GM21447 (cell line): ENCODE measurements around the gene PAX7.

Experiments
- ATAC-seq: cut with Tn5 transposase; IDR thresholded peaks from one replicate; pipeline ENCODE4 v1.9.1; 2021; ENCODE audit not compliant: unreplicated experiment

PAX7 gene

DNA sequence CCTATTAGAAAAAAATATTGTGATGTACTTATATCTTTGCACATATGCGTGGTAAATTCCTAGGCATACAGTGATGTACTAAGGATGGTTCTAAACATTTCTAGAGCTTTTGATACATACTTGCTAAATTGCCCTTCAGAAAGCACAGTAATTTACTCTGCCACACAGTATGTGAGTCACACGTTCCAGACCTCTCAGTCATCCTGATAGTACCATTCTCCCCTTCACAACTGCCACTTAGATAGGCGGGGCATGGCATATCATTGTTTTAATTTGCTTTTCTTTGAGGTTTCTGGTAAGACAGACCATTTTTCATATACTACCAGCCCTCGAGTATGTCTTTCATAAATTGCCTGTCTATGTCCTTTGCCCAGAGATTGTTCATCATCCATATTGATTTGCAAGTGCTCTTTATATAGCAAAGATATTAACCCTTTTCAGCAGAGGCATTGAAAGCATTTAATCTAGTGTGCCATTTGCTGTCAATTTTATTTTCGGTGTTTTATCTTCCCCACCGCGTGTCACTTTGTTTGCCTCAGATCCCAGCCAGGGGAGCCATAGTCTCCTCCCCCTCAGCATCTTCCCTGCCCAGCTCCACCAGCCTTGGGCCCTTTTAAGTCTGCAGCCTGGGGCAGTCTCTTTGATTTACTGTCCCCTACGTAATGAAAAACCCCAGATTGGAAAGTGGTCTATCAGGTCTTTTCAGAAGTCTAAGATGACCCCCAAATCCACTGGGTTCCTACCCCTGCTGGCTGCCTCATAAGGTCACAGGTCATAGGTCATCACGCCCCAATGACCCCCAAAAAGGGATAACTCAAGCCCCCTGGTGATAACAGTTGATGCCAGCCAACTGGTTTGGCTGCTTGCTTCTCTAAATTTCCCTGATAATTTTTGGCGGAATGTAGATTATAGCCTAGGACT lies 11.8 kb upstream of the PAX7 start:
- ATAC-seq: no peak

DNA sequence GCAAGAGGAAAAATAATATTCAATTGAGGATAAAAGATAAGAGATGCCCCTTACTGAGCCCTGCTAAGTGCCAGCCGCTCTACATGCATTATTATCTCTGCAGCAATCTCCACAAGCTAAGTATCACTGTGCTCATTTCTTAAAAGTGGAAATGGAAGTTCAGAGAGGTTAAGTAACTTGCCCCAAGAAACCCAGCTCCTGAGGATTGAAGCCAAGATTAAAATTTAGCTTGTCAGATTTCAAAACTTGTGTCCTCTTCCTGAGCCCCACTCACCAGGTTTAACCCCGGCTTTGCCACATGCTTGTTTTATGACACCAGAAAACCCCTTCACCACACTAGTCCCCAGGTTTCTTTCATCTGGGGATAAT lies 11.2 kb upstream of the PAX7 start:
- no peak for ATAC-seq

DNA sequence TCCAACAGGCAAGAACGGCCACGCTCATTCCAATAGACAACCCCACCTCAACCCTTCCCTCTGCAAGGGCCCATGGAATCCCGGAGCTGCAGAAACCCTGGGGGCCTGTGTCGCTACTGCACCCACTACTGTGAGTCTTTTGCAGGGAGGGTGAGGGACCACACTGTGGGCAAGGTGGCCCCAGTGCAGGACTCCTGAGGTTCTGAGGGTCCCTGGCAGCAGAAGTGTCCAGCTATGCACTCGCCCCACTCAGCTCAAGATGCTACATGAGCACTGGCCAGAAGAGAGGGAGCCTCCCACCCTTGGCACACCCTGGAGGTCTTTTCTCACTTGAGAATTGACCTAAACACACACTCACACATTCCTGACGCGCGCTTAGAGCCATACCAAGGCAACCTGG lies 2.1 kb upstream of the PAX7 start:
- no peak for ATAC-seq

DNA sequence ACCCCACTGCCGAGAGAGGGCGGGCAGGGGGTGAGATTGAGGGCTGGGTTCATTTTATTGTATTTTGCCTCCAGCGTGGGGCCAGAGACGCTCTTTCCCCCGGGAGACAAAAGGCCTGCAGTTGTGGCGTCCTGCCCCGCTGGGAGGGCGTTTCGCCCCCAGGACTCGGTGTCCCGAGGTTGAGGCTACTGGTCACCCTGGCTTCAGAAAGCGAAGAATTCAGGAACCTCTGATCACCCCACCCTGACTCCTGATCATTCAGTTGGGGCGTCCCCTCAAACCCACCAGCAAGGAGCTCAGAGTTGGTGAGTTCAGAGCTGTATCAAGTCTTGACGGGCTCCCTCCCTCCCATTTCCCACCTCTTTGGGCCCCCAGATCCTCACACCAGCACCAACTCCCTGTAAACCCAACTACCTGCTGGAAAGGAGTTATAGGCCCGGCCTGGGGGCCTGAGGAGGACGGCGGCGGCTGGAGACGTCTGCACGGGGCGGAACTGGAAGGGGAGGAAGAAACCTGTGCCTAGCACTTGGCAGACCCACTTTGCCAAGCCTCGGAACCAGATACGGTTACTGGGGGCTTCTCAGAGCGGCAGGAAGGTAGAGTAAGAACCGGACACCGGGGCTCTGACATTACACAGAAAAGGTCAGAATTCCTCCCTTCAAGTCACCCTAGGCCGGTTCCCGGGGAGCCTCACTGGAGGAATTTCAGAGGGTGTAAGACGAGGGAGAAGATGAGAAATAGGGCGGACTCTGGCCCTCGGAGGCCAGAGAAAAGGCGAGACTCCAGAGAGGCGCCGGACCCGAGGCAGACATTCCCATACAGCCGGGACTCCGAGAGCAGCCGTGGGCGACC lies 761 bp upstream of the PAX7 start:
- no peak for ATAC-seq

- no peak for ATAC-seq
Observed at GRCh38 chr1:18631496-18632217, 1.0 kb downstream of the PAX7 start.

DNA sequence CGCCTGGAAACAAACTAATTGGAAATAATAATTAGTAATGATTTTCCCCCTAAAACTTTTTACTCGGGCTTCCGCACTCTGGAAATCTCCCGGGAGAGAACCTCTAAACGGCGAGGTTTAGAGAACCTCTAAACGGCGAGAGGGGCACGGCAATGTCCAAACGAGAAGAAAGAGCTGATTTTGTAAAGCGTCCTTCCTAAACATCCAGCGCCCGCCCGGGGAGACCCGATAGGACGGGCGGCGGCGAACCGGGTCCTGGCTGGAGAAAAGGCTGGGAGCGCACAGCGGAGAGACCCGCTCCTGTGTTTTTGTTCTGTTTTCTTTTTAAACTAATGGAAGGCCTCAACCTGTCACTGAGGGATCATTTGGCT lies 1.6 kb downstream of the PAX7 start:
- ATAC-seq: no peak

- ATAC-seq: no peak
Observed at GRCh38 chr1:18632783-18633421, 2.3 kb downstream of the PAX7 start.

- ATAC-seq: no peak
Observed at GRCh38 chr1:18633422-18634155, 2.9 kb downstream of the PAX7 start.

GRCh38 chr1:18634276-18634675 lies 3.6 kb downstream of the PAX7 start:
- ATAC-seq: no peak

DNA sequence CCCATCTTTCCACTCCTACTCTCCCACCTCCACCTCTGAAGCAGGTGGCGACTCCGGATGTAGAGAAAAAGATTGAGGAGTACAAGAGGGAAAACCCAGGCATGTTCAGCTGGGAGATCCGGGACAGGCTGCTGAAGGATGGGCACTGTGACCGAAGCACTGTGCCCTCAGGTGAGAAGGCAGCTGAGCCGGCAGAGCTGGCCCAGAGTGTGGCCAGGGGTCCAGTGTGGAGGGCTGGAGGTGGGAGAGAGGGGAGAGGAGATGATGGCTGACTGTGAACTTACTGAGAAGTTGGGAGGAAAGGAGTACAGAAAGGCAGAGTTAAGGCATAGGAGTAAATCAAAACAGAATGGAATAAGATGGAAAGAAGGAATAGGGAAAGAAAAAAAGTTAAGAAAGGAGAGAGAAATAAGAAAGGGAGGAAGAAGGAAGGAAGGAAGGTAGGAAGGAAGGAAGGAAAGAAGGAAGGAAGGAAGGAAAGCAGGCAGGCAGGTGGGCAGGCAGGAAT lies 4.5 kb downstream of the PAX7 start:
- ATAC-seq: no peak

GRCh38 chr1:18635891-18636595 lies 5.4 kb downstream of the PAX7 start:
- ATAC-seq: no peak

DNA sequence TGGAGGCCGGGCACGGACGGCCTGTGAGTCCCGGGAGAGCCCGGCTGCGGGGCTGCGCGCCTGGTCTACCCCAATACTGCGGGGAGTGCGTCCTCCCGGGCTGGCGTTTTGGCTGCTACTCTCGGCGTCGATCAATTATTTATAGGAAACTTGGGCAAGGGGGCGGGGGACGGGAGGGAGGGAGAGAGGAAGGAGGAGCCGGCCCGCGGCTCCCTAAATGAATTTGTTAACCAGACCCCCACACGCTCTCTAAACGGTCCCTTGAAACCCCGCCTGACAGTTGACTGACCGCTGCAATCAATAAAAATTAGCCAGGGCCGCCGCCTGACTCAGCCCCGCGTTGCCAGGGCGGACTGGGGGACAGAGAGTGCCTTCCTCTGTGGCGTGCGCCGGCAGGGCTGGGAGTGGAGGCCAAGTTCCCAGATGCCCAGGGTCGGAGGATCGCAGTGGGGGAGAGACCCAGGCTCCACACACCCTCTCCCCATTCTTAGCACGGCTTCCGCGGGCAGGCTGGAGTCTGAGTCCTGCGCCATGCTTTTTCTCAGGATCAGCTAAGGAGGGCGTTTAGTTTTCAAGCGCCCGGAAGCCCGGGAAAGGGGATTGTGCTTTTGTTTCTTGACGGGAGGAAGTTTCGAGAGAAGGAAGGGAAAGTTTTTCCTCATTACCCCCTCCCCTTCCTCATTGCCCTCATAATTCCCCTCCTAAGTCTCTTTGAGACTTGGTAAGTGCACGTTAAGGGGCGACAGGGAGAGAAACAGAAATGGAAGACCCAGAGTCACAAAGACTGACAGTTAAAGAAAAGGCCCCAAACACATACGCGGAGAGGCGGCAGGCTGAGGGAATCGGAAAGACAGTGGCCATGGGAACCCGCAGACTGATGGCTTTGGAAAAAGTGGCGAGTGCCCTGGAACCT lies 6.2 kb downstream of the PAX7 start:
- ATAC-seq: no peak

GRCh38 chr1:18637511-18637960 lies 6.9 kb downstream of the PAX7 start:
- ATAC-seq: no peak

GRCh38 chr1:18637962-18638834 lies 7.6 kb downstream of the PAX7 start:
- ATAC-seq: no peak

DNA sequence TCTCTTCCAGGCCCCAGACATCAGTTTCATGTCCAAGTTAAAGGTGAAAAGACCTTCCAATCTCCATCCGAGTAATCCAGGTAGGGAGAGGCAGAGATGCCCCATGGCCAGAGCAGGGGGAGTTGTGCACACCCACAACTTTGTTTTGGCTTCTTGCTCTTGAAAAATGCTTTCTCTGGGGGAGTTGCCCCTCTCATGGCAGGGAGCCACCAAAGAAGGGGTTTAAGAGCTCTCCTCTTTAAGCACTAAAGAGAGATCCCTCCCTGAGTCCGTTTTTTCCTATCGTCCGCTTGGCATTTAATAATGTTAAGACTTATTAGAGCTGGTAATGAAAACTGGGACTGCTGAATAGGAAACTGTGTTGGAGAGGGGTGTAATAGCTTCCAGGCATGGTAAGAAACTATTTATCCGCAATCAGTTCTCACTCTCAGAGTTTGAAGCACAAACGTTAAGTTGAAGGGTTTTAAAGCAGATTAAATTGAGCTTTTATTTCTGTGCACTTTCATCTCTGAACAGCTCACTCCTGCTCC lies 8.3 kb downstream of the PAX7 start:
- ATAC-seq: no peak

- ATAC-seq: no peak
Observed at GRCh38 chr1:18639368-18640055, 8.9 kb downstream of the PAX7 start.
